NCI-H526 (cell line): ENCODE results near the gene RAD51B.

Experiments
- DNase-seq, 2 experiments: peaks; one replicate each; lab custom pipeline; 2025; lab: John Stamatoyannopoulos, UW

The RAD51B gene

GRCh38 chr14:68727315-68728047, 907.9 kb downstream of the RAD51B start:
- no peak for DNase-seq

- DNase-seq, result no peak
These were observed 908.9 kb downstream of the RAD51B start for GRCh38 chr14:68728342-68729106.

- DNase-seq, result no peak
These were observed 910.0 kb downstream of the RAD51B start for GRCh38 chr14:68729556-68729955.

- no peak for DNase-seq
These were observed 910.8 kb downstream of the RAD51B start for GRCh38 chr14:68730348-68730747.

- DNase-seq, result no peak
These were observed 911.3 kb downstream of the RAD51B start for GRCh38 chr14:68730811-68731425.

GRCh38 chr14:68733086-68733914, 913.7 kb downstream of the RAD51B start:
- no peak for DNase-seq

GRCh38 chr14:68734231-68734732, 914.7 kb downstream of the RAD51B start:
- DNase-seq, result no peak

- DNase-seq, result no peak
These were observed 916.3 kb downstream of the RAD51B start for GRCh38 chr14:68735856-68736255.

- DNase-seq, result no peak
These were observed 916.9 kb downstream of the RAD51B start for GRCh38 chr14:68736471-68736871.

- DNase-seq, result no peak
These were observed 917.5 kb downstream of the RAD51B start for GRCh38 chr14:68737086-68737485.

GRCh38 chr14:68738559-68738958, 919.0 kb downstream of the RAD51B start:
- no peak for DNase-seq

- DNase-seq, result no peak
These were observed 920.1 kb downstream of the RAD51B start for GRCh38 chr14:68739701-68740100.

GRCh38 chr14:68740788-68741476, 921.4 kb downstream of the RAD51B start:
- no peak for DNase-seq

- DNase-seq, result no peak
These were observed 921.9 kb downstream of the RAD51B start for GRCh38 chr14:68741477-68741791.

GRCh38 chr14:68741839-68742470, 922.4 kb downstream of the RAD51B start:
- no peak for DNase-seq

GRCh38 chr14:68744613-68745012, 925.0 kb downstream of the RAD51B start:
- no peak for DNase-seq

GRCh38 chr14:68747393-68747792, 927.8 kb downstream of the RAD51B start:
- DNase-seq, result no peak

- DNase-seq, result no peak
These were observed 928.7 kb downstream of the RAD51B start for GRCh38 chr14:68748260-68748659.

- no peak for DNase-seq
These were observed 929.1 kb downstream of the RAD51B start for GRCh38 chr14:68748691-68749090.

- no peak for DNase-seq
These were observed 930.2 kb downstream of the RAD51B start for GRCh38 chr14:68749487-68750475.
